Stimulated activated CD4-positive, alpha-beta T cell treated with anti-CD3 and anti-CD28 coated beads, Interleukin-4, amount 100 ng/mL, for 24 hours (primary cell): ENCODE measurements around the gene CDH24.
"Not testable (repeated sequence)": the region's sequence is repeated elsewhere in the genome, so short reads cannot be mapped to it uniquely, and the experiment has no call there.

Experiments
- DNase-seq: peaks from one replicate; pipeline ENCODE4 v3.0.0-alpha.2; 2020

Gene CDH24

GRCh38 chr14:23015618-23016017 is 41.7 kb downstream of the CDH24 start:
- DNase-seq: no peak

GRCh38 chr14:23013749-23014054 is 43.6 kb downstream of the CDH24 start:
- DNase-seq: not testable (repeated sequence)

GRCh38 chr14:23013054-23013748 is 44.1 kb downstream of the CDH24 start:
- DNase-seq: no peak

GRCh38 chr14:23009939-23010726 is 47.2 kb downstream of the CDH24 start, which contains the start of gene C14orf93:
TSS of gene C14orf93 (minus strand) at chr14:23010143. CDS start at chr14:22999023, 11,120 bp downstream.
- peak; percentile 85 for DNase-seq

DNA sequence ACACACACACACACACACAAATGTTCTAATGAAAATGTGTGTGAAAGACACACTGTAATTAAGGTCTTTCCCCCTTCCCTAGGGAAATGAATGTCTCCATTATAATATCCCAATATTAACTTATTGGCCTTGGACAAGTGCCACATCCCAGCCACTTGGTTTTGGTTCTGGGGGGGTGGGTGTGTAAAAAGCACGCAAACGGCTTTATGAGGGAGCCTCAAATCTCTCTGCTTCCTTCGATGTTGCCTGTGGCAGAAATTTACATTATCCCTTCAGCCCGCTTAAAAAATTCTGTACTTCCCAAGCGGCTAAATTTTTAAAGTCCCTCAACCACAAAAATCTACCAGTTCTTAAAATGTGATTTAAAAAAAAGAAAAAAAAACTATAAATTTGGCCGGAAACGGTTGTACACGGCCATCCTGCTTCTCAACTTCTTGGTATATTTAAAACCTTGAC is 47.8 kb downstream of the CDH24 start:
- no peak for DNase-seq

GRCh38 chr14:23008831-23009230 is 48.5 kb downstream of the CDH24 start:
- DNase-seq: no peak

- peak; percentile 98 for DNase-seq
These were observed 50.5 kb downstream of the CDH24 start for GRCh38 chr14:23006544-23007419.

- no peak for DNase-seq
These were observed 51.2 kb downstream of the CDH24 start for GRCh38 chr14:23006188-23006534.

GRCh38 chr14:23005451-23006187 is 51.7 kb downstream of the CDH24 start:
- no peak for DNase-seq

DNA sequence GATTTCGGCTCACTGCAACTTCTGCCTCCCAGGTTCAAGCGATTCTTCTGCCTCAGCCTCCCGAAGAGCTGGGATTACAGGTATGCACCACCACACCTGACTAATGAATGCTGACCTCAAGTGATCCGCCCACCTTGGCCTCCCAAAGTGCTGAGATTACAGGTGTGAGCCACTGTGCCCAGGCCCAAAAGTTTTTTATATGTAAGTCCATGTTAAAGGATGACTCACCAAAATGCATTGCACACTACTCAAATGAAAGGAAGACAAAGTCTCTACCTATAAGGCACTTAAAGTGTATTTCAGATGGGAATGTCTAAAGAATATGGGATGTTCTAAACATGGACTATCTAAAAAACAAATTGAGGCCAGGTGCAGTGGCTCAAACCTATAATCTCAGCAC is 53.0 kb downstream of the CDH24 start:
- not testable (repeated sequence) for DNase-seq

DNA sequence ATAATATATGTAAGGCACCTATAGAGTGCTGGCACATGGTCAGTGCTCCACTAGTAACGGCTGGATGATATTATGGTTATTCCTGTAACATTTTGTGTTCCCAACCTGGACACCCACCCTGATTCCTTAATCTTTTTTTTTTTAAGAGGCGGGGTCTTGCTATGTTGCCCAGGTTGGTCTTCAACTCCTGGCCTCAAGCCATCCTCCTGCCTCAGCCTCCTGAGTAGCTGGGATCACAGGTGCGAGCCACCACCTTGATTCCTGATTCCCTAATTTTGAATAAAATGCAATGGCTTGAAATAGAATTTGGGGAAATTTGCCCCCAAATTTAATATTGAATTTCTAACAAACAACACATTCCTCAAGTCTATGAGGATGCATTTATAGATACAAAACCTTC is 54.7 kb downstream of the CDH24 start:
- no peak for DNase-seq

DNA sequence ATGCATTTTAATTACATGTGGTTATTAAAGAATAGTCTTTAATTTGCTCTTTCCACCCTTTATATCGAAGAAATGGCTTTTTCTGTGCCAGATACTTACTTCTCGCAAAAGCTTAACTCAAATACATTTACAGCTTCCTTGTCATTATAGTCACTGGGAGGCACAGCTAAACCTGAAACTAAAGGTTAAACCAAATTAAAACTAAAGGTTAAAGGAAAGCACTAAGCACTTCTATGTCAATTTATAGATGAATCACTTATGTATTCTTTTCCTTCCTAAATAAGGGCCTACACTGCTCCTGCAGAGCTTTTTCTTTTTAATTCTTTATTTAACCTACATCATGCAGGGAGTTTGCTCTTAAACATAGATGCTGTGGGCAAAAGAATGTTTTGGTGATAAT is 56.5 kb downstream of the CDH24 start:
- no peak for DNase-seq

GRCh38 chr14:22998329-22999012 is 58.8 kb downstream of the CDH24 start:
- DNase-seq: no peak

DNA sequence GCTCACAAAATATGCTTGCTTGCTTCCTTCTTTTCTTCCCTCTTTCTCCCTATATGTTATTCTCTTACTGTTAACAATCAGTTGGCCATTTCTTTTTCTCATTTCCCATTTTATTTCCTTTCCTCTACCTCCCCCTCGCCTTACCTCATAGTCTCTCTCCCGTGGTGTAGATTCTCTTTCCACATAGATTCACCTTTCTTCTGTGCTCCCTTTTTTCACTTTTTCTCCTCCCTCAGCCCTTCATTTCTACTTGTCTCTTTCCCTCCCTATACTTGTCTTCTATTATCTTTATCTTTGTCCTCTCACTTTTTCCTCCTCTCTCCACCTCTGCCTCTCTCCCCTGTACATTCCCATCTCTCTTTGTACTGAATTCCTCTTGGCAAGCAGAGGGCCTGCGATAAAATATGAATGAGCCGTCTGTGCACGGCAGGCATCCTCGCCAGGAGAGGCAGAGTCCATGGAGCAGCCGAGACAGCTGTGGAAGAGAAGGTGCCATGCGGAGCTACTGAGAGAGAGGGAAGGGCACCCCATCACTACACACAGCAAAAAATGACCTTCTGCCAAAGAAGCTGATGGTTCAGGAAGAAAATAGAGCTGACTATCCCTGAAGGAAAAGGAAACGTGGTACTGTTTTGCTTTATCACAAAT is 59.5 kb downstream of the CDH24 start:
- no peak for DNase-seq
